ENCODE data around the gene REV3L.
"Not testable (repeated sequence)": the region's sequence is repeated elsewhere in the genome, so short reads cannot be mapped to it uniquely, and the experiment has no call there.

Gene REV3L

GRCh38 chr6:111358454-111358853 lies 124.6 kb downstream of the REV3L start:
- DNase-seq, result no peak

GRCh38 chr6:111357705-111358104 lies 125.3 kb downstream of the REV3L start:
- DNase-seq, result no peak

- no peak for DNase-seq
Observed at GRCh38 chr6:111356551-111356950, 126.5 kb downstream of the REV3L start.

- no peak for DNase-seq
Observed at GRCh38 chr6:111354758-111355555, 128.1 kb downstream of the REV3L start.

- no peak for DNase-seq
Observed at GRCh38 chr6:111353912-111354462, 129.0 kb downstream of the REV3L start.

- DNase-seq, result no peak
Observed at GRCh38 chr6:111347589-111347988, 135.4 kb downstream of the REV3L start.

- no peak for DNase-seq
Observed at GRCh38 chr6:111342913-111343312, 140.1 kb downstream of the REV3L start.

- no peak for DNase-seq
Observed at GRCh38 chr6:111339294-111339693, 143.7 kb downstream of the REV3L start.

GRCh38 chr6:111338843-111339242 lies 144.2 kb downstream of the REV3L start:
- DNase-seq, result no peak

- DNase-seq, result no peak
Observed at GRCh38 chr6:111337829-111338236, 145.2 kb downstream of the REV3L start.

- no peak for DNase-seq
Observed at GRCh38 chr6:111329882-111330633, 153.0 kb downstream of the REV3L start.

- DNase-seq, result no peak
Observed at GRCh38 chr6:111326563-111326962, 156.5 kb downstream of the REV3L start.

GRCh38 chr6:111322145-111322544 lies 160.9 kb downstream of the REV3L start:
- no peak for DNase-seq

- not testable (repeated sequence) for DNase-seq
Observed at GRCh38 chr6:111307950-111308349, 175.1 kb downstream of the REV3L start.

- DNase-seq, result no peak
Observed at GRCh38 chr6:111307275-111307858, 175.7 kb downstream of the REV3L start.

- DNase-seq, result no peak
Observed at GRCh38 chr6:111306104-111306888, 176.7 kb downstream of the REV3L start.

GRCh38 chr6:111301946-111302345 lies 181.1 kb downstream of the REV3L start:
- no peak for DNase-seq

- not testable (repeated sequence) for DNase-seq
Observed at GRCh38 chr6:111300938-111301800, 181.8 kb downstream of the REV3L start.

GRCh38 chr6:111297776-111298175 lies 185.2 kb downstream of the REV3L start:
- no peak for DNase-seq

GRCh38 chr6:111294374-111294967 lies 188.5 kb downstream of the REV3L start:
- DNase-seq, result no peak

Measured in activated CD4-positive, alpha-beta T cell treated with anti-CD3 and anti-CD28 coated beads, Interleukin-2, amount 50 U/mL, for 1 hour (primary cell).